ENCODE data around the gene APOM. TPM values are rescaled to one million over a fixed set of nuclear protein-coding genes. Genes with fewer than 3 reads are reported as not detected.

The APOM gene
- polyA plus RNA-seq, 3 donors = 2.0 to 6.5 (median 3.6) TPM

GRCh38 chr6:31627690-31628287, 27.9 kb upstream of the APOM start:
- H3K27ac ChIP-seq (ENCODE audit: low read depth, low read length) = no peak overlapping the region
- 94 to 98% (median 98%) methylated on average over 19 of the region's 19 CpGs for WGBS, 3 donors

- 91 to 93% (median 92%) methylated on average over 7 of the region's 7 CpGs for WGBS, 3 donors
Measured at GRCh38 chr6:31629014-31629413, 26.7 kb upstream of the APOM start.

GRCh38 chr6:31630177-31630934, 25.3 kb upstream of the APOM start:
- WGBS, 3 donors = 90 to 93% (median 92%) methylated on average over 25 of the region's 25 CpGs
- H3K27ac ChIP-seq (ENCODE audit: low read depth, low read length) = no peak overlapping the region

More at GRCh38 chr6:31629014-31629413, 26.7 kb upstream of the APOM start:
- no peak overlapping the region for H3K27ac ChIP-seq (ENCODE audit: low read depth, low read length)

DNA sequence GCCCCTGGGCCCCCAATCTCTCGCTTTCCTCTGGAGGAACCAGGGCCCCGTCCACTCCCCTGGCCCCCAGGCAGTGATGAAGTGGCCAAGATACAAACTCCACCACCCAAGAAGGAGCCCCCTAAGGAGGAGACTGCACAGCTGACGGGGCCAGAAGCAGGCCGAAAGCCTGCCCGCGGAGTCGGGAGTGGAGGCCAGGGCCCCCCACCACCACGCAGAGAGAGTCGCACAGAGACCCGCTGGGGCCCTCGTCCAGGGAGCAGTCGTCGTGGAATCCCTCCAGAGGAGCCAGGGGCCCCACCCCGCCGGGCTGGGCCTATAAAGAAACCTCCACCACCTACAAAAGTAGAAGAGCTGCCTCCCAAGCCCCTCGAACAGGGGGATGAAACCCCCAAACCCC, 24.5 kb upstream of the APOM start:
- no peak overlapping the region for H3K27ac ChIP-seq (ENCODE audit: low read depth, low read length)
- WGBS, 3 donors = 77 to 90% (median 83%) methylated on average over 15 to 16 of the region's 16 CpGs

DNA sequence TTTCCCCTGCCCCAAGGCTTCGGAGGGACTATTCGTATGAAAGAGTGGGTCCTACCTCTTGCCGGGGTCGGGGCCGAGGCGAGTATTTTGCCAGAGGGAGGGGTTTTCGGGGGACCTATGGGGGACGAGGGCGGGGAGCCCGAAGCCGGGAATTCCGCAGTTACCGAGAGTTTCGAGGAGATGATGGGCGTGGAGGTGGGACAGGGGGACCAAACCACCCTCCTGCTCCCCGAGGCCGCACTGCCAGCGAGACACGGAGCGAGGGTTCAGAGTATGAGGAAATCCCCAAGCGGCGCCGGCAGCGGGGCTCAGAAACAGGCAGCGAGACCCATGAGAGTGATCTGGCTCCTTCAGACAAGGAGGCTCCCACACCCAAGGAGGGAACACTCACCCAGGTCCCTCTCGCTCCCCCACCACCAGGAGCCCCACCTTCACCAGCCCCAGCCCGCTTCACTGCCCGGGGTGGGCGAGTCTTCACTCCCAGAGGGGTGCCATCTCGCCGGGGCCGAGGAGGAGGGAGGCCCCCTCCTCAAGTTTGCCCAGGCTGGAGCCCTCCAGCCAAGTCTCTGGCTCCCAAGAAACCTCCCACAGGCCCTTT, 23.9 kb upstream of the APOM start:
- WGBS, 3 donors = 89 to 92% (median 89%) methylated on average over 30 to 32 of the region's 32 CpGs
- no peak overlapping the region for H3K27ac ChIP-seq (ENCODE audit: low read depth, low read length)

- 90 to 94% (median 92%) methylated on average over 26 of the region's 26 CpGs for WGBS, 3 donors
- H3K27ac ChIP-seq (ENCODE audit: low read depth, low read length) = no peak overlapping the region
Measured at GRCh38 chr6:31632279-31632946, 23.3 kb upstream of the APOM start.

DNA sequence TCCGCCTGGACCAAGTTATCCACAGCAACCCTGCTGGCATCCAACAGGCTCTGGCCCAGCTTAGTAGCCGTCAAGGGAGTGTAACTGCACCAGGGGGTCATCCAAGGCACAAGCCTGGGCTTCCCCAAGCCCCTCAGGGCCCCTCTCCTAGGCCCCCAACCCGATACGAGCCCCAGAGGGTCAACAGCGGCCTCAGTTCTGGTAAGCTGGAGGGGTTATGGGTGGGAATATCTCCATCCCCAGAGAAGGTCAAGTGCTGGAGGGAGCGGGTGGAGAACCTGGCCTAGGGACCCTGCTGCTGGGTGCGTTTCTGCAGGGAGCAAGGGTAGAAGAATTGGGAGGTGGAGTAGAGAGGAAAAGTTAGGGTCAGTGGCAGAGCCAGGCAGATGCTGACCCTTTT, 22.2 kb upstream of the APOM start:
- no peak overlapping the region for H3K27ac ChIP-seq (ENCODE audit: low read depth, low read length)
- 87 to 92% (median 91%) methylated on average over 7 of the region's 7 CpGs for WGBS, 3 donors

DNA sequence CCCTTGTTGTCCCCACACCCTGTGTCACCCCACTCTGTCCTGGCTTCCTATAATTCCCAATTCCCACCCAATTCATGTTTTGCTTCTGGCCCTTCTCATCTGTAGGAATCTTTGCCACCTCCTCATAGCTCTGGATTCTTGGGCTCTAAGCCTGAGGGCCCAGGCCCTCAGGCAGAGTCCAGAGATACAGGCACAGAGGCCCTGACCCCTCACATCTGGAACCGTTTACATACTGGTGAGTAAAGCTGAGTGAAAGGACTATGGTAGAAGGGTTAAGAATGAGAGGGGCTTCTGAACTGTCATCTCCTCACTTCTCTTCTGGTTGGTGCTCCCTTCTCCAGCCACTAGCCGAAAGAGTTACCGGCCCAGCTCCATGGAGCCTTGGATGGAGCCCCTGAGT, 21.6 kb upstream of the APOM start:
- H3K27ac ChIP-seq (ENCODE audit: low read depth, low read length) = no peak overlapping the region
- WGBS, 3 donors = 86 to 91% (median 86%) methylated on average over 3 of the region's 3 CpGs

DNA sequence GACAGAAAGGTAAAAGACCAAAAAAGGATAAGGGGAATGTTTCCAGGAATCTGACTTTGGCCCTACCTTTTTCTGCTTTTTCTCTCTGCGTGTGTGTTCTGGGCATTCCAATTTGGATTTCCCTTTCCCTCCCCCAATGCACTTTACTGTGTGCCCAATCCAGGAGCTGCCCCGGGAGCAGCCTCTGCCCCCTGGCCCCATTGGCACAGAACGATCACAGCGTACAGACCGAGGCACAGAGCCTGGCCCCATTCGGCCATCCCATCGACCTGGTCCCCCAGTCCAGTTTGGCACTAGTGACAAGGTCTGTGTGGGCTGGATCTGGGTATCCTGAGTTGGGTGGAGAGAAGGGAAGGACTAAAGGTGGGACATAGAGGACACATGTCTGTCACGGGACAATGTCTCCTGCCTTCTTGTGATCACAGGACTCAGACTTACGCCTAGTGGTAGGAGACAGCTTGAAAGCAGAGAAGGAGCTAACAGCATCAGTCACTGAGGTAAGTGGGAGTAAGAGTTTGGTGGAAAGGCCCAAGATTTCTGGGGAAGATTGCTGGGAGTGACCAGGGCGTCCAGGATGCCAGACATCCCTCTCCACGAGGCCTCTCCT, 20.6 kb upstream of the APOM start:
- 78 to 86% (median 81%) methylated on average over 11 of the region's 11 CpGs for WGBS, 3 donors
- H3K27ac ChIP-seq (ENCODE audit: low read depth, low read length) = no peak overlapping the region

DNA sequence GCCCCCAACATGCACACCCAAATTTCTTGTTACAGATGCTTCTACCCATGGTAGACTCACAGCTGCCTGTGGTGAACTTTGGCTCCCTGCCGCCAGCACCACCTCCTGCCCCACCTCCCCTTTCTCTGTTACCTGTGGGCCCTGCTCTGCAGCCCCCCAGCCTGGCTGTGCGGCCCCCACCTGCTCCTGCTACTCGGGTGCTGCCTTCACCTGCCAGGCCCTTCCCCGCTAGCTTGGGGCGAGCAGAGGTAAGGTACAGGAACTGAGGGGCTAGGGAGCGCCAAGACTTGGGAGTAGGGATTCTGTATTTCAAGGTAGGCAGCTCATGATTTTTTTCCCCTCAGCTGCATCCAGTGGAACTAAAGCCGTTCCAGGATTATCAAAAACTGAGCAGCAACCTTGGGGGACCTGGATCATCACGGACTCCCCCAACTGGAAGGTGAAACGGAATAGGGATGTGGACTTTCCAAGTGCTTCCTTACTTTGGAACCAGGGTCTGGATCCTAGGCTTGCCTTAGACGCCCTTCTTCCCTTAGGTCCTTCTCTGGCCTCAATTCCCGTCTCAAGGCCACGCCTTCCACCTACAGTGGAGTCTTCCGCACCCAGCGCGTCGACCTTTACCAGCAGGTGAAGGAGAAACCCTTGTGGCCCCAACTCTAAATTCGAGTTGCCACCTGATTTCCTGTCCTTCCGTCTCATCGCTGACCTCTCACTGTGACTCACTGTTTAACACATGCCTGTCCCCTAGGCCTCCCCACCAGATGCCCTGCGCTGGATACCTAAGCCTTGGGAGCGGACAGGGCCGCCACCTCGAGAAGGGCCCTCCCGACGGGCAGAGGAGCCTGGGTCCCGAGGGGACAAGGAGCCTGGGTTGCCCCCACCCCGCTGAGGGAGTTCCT, 18.7 kb upstream of the APOM start:
- 79 to 85% (median 85%) methylated on average over 27 of the region's 27 CpGs for WGBS, 3 donors
- no peak overlapping the region for H3K27ac ChIP-seq (ENCODE audit: low read depth, low read length)

- no peak overlapping the region for H3K27ac ChIP-seq (ENCODE audit: low read depth, low read length)
- WGBS, 3 donors = 80 to 87% (median 83%) methylated on average over 8 to 9 of the region's 9 CpGs
Measured at GRCh38 chr6:31639043-31639442, 16.7 kb upstream of the APOM start.

DNA sequence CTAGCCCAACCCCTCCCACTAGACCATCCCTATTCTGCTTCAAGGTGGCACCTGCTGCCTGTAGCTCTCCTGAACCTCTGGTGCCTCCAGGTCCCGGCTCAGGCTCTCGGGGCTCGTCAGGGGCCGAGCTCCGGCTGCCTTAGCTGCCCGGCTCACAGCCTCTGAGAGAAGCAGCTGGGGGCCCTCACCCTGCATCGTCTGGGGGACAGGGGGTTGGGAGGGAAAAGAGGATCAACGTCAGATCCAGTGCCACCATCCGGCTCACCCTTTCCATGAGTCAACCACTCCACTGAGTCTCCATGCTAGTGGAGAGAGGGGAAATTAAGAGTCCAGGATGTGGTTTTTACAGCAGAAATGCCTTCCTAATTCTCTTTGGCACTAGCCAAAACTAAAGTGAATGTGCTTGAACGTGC, 16.2 kb upstream of the APOM start:
- H3K27ac ChIP-seq (ENCODE audit: low read depth, low read length) = no peak overlapping the region
- WGBS, 3 donors = 79 to 86% (median 79%) methylated on average over 10 of the region's 10 CpGs

GRCh38 chr6:31640612-31641011, 15.1 kb upstream of the APOM start:
- WGBS, 3 donors = 90 to 93% (median 92%) methylated on average over 6 of the region's 6 CpGs

GRCh38 chr6:31641370-31641769, 14.3 kb upstream of the APOM start:
- H3K27ac ChIP-seq (ENCODE audit: low read depth, low read length) = no peak overlapping the region
- 84 to 94% (median 89%) methylated on average over 4 of the region's 4 CpGs for WGBS, 3 donors

More at GRCh38 chr6:31640612-31641011, 15.1 kb upstream of the APOM start:
- H3K27ac ChIP-seq (ENCODE audit: low read depth, low read length) = no peak overlapping the region

DNA sequence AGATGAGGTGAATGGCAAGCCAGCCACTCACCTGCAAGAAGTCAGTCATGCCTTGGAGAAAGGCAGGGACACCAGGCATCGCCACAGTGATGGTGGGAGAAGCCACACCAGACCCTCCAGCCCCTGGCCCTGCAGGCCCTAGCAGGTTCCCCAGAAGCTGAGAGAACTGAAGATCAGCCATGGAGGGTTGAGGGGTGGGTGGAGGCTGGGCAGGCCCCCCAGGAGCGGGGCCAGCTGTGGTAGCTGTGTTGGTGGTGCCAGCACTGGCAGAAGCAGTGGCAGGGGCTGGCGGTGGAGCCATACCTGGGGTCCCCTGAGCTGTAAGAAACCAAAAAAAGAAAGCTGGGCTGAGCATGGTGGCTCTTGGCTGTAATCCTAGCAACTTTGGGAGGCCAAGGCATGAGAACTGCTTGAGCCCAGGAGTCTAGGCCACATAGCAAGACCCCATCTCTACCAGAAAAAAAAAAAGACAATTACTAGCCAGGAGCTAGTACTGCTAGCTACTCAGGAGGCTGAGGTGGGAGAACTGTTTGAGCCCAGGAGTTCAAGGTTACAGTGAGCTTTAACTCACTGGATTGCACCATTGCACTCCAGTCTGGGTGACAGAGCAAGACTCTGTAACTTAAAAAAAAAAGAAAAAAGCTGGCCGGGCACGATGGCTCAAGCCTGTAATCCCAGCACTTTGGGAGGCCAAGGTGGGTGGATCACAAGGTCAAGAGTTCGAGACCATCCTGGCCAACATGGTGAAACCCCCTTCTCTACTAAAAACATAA, 12.7 kb upstream of the APOM start:
- 88 to 95% (median 90%) methylated on average over 6 of the region's 6 CpGs for WGBS, 3 donors
- no peak overlapping the region for H3K27ac ChIP-seq (ENCODE audit: low read depth, low read length)

GRCh38 chr6:31643818-31644454, 11.8 kb upstream of the APOM start:
- WGBS, 3 donors = 89 to 94% (median 91%) methylated on average over 17 of the region's 17 CpGs
- H3K27ac ChIP-seq (ENCODE audit: low read depth, low read length) = no peak overlapping the region

DNA sequence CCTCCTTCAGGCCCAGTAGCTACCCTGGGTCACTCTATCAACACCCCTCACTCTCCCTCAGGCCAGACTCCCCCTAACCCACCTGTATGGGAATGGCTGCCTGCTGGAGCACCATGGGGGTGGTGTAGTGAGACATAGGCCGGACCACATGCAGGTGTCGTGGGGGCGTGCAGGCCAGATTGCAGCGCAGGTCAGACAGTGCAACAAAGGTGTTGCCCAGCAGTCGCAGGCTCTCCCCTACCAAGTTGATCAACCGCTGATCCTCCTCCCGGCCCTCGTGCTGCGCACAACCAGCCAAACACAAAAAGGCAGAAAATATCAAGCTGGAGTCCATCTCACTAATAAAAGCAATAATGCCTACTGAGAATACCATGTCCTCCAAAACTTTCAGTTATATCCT, 10.4 kb upstream of the APOM start:
- no peak overlapping the region for H3K27ac ChIP-seq (ENCODE audit: low read depth, low read length)
- WGBS, 3 donors = 93 to 95% (median 95%) methylated on average over 9 of the region's 9 CpGs

Measured in adipose tissue (tissue), 3 donors.